DND-41 (cell line): ENCODE results near the gene CCDC69.
"Not testable (repeated sequence)": the region's sequence is repeated elsewhere in the genome, so short reads cannot be mapped to it uniquely, and the experiment has no call there.

Experiments
- ATAC-seq: fragments of 200-7000 bp; cut with Tn5 transposase; 3 replicates; pipeline ENCODE4 v1.9.1; 2021; ENCODE audit warnings: low read depth; ENCODE audit not compliant: insufficient read depth
- DNase-seq: peaks from one replicate; pipeline ENCODE4 v3.0.0-alpha.2; 2020
- H2AFZ ChIP-seq: 2 replicates; pipeline ENCODE4 v1.6.0; 2012; ENCODE audit warnings: low read depth, low read length
- H3K27ac ChIP-seq: 2 replicates; pipeline ENCODE4 v1.5.1; 2012; ENCODE audit warnings: low read length, inconsistent platforms
- H3K27me3 ChIP-seq: fragments of 200-600 bp; sonication (generic); 2 replicates; pipeline ENCODE4 v1.6.0; 2012; ENCODE audit warnings: low read length, mild to moderate bottlenecking, inconsistent platforms; ENCODE audit not compliant: insufficient read depth, poor library complexity
- H3K36me3 ChIP-seq: 2 replicates; pipeline ENCODE4 v1.5.1; 2012; ENCODE audit warnings: low read length, inconsistent platforms; ENCODE audit not compliant: insufficient read depth
- H3K4me1 ChIP-seq: 2 replicates; pipeline ENCODE4 v1.5.1; 2012; ENCODE audit warnings: mild to moderate bottlenecking, low read length; ENCODE audit not compliant: insufficient read depth
- H3K4me2 ChIP-seq: 2 replicates; pipeline ENCODE4 v1.6.0; 2012; ENCODE audit warnings: mild to moderate bottlenecking, moderate library complexity, low read length, inconsistent platforms; ENCODE audit not compliant: insufficient read depth
- H3K4me3 ChIP-seq, 2 experiments: fragments of 200-600 bp in 1 of 2; shearing (Covaris generic) in 1 of 2; 2 replicates each; pipeline ENCODE4 v1.5.1; 2012 to 2016; ENCODE audit warnings: inconsistent platforms in 2 of 2, low read length in 2 of 2, mild to moderate bottlenecking in 2 of 2, low read depth in 1 of 2, moderate library complexity in 1 of 2
- H3K79me2 ChIP-seq: 2 replicates; pipeline ENCODE4 v1.6.0; 2012; ENCODE audit warnings: low read length, inconsistent platforms; ENCODE audit not compliant: insufficient read depth
- H3K9ac ChIP-seq: 2 replicates; pipeline ENCODE4 v1.6.0; 2012; ENCODE audit warnings: low read depth, mild to moderate bottlenecking, inconsistent platforms, low read length, moderate library complexity
- H3K9me3 ChIP-seq: 2 replicates; pipeline ENCODE4 v1.5.1; 2012; ENCODE audit warnings: low read length, moderate library complexity, mild to moderate bottlenecking, inconsistent platforms; ENCODE audit not compliant: insufficient read depth, severe bottlenecking
- H4K20me1 ChIP-seq: 2 replicates; pipeline ENCODE4 v1.6.0; 2012; ENCODE audit warnings: low read length; ENCODE audit not compliant: insufficient read depth
- EZH2 ChIP-seq: IDR thresholded peaks from 3 replicates; pipeline ENCODE4 v1.6.1; 2012; ENCODE audit warnings: borderline replicate concordance, low read depth, mild to moderate bottlenecking, moderate library complexity, low read length, inconsistent platforms; ENCODE audit not compliant: severe bottlenecking
- TF ChIP-seq, protein P1 (sequence below): IDR thresholded peaks from 2 replicates; pipeline ENCODE4 v1.5.1; 2012; ENCODE audit warnings: borderline replicate concordance, low read length, moderate library complexity, mild to moderate bottlenecking; ENCODE audit not compliant: poor library complexity, severe bottlenecking; ENCODE audit errors: extremely low read depth

Gene CCDC69

DNA sequence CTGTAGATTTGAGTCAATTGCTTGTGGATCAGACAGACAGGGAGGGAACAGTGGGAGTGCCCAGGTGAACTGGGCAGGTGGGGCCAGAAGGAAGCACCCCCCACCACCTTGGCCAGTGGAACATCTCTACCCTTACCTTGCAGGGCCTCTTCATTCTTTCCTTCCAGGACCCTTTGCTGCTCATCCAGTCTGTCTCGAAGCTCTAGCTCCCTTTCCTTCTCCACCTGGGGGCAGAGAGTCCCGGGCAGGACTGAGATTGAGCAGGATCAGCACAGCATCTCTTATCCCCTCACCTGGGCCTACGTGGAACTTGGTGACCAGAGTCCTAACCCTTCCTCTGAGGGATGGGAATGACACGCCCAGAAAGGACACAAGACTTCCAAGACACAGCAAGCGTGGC is 25.0 kb downstream of the CCDC69 start:
- Histone ChIP-seq H4K20me1 (no peaks in the 10 kb centered on the region), H3K9ac (no peak overlapping the region), H3K36me3 (no peaks in the 10 kb centered on the region), H2AFZ (no peak overlapping the region), H3K27ac (peak overlapping the region; percentile 4; the same call in 1 of the 2 replicates), H3K4me1 (peaks cover 51% of the 10 kb centered on the region), H3K79me2 (no peaks in the 10 kb centered on the region), H3K27me3 (no peaks in the 10 kb centered on the region), H3K9me3 (no peaks in the 10 kb centered on the region), H3K4me3 (no peak overlapping the region), H3K4me2 (no peak overlapping the region)
- ATAC-seq: no peak
- DNase-seq: peak; percentile 1
- TF ChIP-seq, protein P1, sequence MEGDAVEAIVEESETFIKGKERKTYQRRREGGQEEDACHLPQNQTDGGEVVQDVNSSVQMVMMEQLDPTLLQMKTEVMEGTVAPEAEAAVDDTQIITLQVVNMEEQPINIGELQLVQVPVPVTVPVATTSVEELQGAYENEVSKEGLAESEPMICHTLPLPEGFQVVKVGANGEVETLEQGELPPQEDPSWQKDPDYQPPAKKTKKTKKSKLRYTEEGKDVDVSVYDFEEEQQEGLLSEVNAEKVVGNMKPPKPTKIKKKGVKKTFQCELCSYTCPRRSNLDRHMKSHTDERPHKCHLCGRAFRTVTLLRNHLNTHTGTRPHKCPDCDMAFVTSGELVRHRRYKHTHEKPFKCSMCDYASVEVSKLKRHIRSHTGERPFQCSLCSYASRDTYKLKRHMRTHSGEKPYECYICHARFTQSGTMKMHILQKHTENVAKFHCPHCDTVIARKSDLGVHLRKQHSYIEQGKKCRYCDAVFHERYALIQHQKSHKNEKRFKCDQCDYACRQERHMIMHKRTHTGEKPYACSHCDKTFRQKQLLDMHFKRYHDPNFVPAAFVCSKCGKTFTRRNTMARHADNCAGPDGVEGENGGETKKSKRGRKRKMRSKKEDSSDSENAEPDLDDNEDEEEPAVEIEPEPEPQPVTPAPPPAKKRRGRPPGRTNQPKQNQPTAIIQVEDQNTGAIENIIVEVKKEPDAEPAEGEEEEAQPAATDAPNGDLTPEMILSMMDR: no peak
- no peak for TF ChIP-seq EZH2

DNA sequence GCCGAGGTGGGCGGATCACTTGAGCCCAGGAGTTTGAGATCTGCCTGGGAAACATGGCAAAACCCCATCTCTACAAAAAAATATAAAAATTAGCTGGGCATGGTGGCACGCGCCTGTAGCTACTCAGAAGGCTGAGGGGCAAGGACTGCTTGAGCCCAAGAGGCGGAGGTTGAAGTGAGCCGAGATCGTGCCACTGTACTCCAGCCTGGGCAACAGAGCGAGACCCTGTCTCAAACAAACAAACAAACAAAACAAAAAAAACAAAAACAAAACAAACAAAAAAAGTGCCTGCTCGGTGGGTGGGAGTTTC is 26.6 kb downstream of the CCDC69 start:
- DNase-seq, H2AFZ ChIP-seq, H3K36me3 ChIP-seq, H3K4me2 ChIP-seq, H4K20me1 ChIP-seq, H3K9me3 ChIP-seq, H3K27me3 ChIP-seq, H3K4me3 ChIP-seq, H3K79me2 ChIP-seq, ATAC-seq: not testable (repeated sequence)
- H3K27ac ChIP-seq: peak overlapping the region; percentile 87
- peak overlapping the region; percentile 32; the same call in 1 of the 2 replicates for H3K9ac ChIP-seq
- peaks cover 44% of the 10 kb centered on the region for H3K4me1 ChIP-seq

DNA sequence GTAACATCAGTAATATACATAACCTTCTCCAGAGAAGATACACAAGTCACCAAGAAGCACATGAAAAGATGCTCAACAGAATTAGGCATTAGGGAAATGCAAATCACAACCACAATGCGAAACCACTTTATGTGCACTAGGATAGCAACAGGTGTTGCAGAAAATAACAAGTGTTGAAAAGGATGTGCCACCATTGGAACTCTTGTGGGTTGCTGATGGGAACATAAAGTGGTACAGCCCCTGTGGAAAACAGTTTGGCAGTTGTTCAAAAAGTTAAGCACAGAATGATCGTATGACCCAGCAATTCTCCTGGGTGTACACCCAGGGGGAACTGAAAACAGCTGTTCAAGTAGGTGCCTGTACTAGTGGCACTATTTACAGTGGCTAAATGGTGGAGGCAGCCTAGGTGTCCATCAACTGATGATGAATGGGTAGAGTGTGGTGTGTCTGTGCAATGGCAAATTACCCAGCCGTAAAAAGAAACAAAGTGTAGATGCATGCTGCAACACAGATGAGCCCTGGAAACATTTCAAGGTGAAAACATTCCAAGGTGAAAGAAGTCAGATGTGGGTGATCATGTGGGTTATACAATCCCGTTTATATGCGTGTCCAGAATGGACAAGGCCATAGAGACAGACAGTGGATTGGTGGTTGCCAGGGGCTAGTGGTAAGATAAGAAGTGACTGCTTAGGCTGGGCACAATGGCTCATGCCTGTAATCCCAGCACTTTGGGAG is 27.2 kb downstream of the CCDC69 start:
- Histone ChIP-seq H3K79me2 (no peaks in the 10 kb centered on the region), H3K27me3 (no peaks in the 10 kb centered on the region), H3K36me3 (no peaks in the 10 kb centered on the region), H3K4me2 (peak overlapping the region; percentile 2; the same call in 1 of the 2 replicates), H3K9me3 (peaks cover 3% of the 10 kb centered on the region), H3K9ac (peak overlapping the region; percentile 33), H3K4me3 (no peak overlapping the region), H3K4me1 (peaks cover 43% of the 10 kb centered on the region), H2AFZ (no peak overlapping the region), H4K20me1 (no peaks in the 10 kb centered on the region), H3K27ac (peak overlapping the region; percentile 87)
- DNase-seq: peak; percentile 75
- TF ChIP-seq EZH2: no peak
- ATAC-seq: peak; percentile 87

DNA sequence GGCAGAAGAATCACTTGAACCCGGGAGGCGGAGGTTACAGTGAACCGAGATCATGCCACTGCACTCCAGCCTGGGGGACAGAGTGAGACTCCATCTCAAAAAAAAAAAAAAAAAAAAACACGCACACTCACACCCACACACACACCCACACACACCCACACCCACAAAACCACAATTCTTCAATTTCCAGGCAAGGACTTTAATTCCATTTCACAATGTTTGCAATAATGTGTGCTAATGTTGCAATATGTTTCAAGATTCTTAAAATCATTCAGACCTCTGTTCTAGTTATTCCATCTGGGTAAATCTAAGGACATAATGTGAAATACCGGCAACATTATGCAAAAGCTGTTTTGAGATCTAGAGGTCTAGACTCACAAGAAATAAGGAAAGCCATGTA is 28.3 kb downstream of the CCDC69 start:
- Histone ChIP-seq H3K27me3 (no peaks in the 10 kb centered on the region), H3K9ac (peak overlapping the region; percentile 33), H3K4me2 (no peak overlapping the region), H3K9me3 (peaks cover 8% of the 10 kb centered on the region), H3K27ac (peak overlapping the region; percentile 87), H3K4me1 (peaks cover 43% of the 10 kb centered on the region), H4K20me1 (no peaks in the 10 kb centered on the region), H3K79me2 (no peaks in the 10 kb centered on the region), H2AFZ (no peak overlapping the region), H3K36me3 (no peaks in the 10 kb centered on the region), H3K4me3 (no peak overlapping the region)
- TF ChIP-seq EZH2: no peak
- TF ChIP-seq, protein P1: no peak
- DNase-seq (peak; percentile 23), ATAC-seq (no peak)
